Islet of Langerhans (tissue), 1 donor: Measurements from ENCODE around the gene DENND4A.
"Not testable (repeated sequence)": the region's sequence is repeated elsewhere in the genome, so short reads cannot be mapped to it uniquely, and the experiment has no call there.

Experiments used
- FAIRE-seq: peaks from one replicate; lab custom pipeline; 2011; peaks lifted over from hg19 to GRCh38; lab: Jason Lieb, UNC

The DENND4A gene

GRCh38 chr15:65818927-65819562, 27.0 kb upstream of the DENND4A start:
- FAIRE-seq = no peak

- no peak for FAIRE-seq
Measured at GRCh38 chr15:65816441-65816840, 24.3 kb upstream of the DENND4A start.

GRCh38 chr15:65816008-65816407, 23.9 kb upstream of the DENND4A start:
- not testable (repeated sequence) for FAIRE-seq

GRCh38 chr15:65814271-65814670, 22.2 kb upstream of the DENND4A start:
- FAIRE-seq = not testable (repeated sequence)

- no peak for FAIRE-seq
Measured at GRCh38 chr15:65812916-65813315, 20.8 kb upstream of the DENND4A start.

- FAIRE-seq = no peak
Measured at GRCh38 chr15:65812467-65812866, 20.4 kb upstream of the DENND4A start.

GRCh38 chr15:65811835-65812234, 19.7 kb upstream of the DENND4A start:
- FAIRE-seq = no peak

- FAIRE-seq = peak; percentile 45
Measured at GRCh38 chr15:65811011-65811733, 19.1 kb upstream of the DENND4A start.

- FAIRE-seq = no peak
Measured at GRCh38 chr15:65806397-65806796, 14.3 kb upstream of the DENND4A start.

GRCh38 chr15:65805019-65805745, 13.1 kb upstream of the DENND4A start:
- FAIRE-seq = peak; percentile 62

GRCh38 chr15:65804252-65804931, 12.3 kb upstream of the DENND4A start:
- FAIRE-seq = no peak

GRCh38 chr15:65801229-65801805, 9.2 kb upstream of the DENND4A start:
- no peak for FAIRE-seq

- no peak for FAIRE-seq
Measured at GRCh38 chr15:65796610-65797078, 4.6 kb upstream of the DENND4A start.

GRCh38 chr15:65795663-65796216, 3.6 kb upstream of the DENND4A start:
- no peak for FAIRE-seq

GRCh38 chr15:65793818-65794104, 1.7 kb upstream of the DENND4A start:
- FAIRE-seq = no peak

- no peak for FAIRE-seq
Measured at GRCh38 chr15:65792988-65793817, 1.1 kb upstream of the DENND4A start.

- FAIRE-seq = no peak
Measured at GRCh38 chr15:65791335-65792137, 557 bp downstream of the DENND4A start.

- peak; percentile 21 for FAIRE-seq
Measured at GRCh38 chr15:65790694-65791334, 1.3 kb downstream of the DENND4A start.

GRCh38 chr15:65789759-65790425, 2.2 kb downstream of the DENND4A start:
- no peak for FAIRE-seq
